Mesenchymal stem cell (in vitro differentiated cells and primary cell): ENCODE results near the gene PSMB8.

Experiments used
- DNase-seq: peaks from one replicate; pipeline ENCODE4 v3.0.0-alpha.2; 2013
- H2AFZ ChIP-seq: one replicate; pipeline ENCODE4 v1.6.1; 2013; ENCODE audit warnings: low read depth, mild to moderate bottlenecking, control low read depth, inconsistent platforms, low read length, moderate library complexity
- H2AK5ac ChIP-seq: 2 replicates; pipeline ENCODE4 v1.6.1; 2013; ENCODE audit warnings: low read length, moderate library complexity, mild to moderate bottlenecking, inconsistent platforms; ENCODE audit not compliant: severe bottlenecking
- H2BK120ac ChIP-seq: one replicate; pipeline ENCODE4 v1.6.1; 2013; ENCODE audit warnings: low read depth, mild to moderate bottlenecking, inconsistent platforms, low read length, moderate library complexity
- H2BK12ac ChIP-seq, 2 experiments: one replicate each; pipeline ENCODE4 v1.6.1; 2013; ENCODE audit warnings: inconsistent platforms in 2 of 2, low read length in 2 of 2, mild to moderate bottlenecking in 2 of 2, moderate library complexity in 2 of 2, control low read depth in 1 of 2
- H2BK15ac ChIP-seq: one replicate; pipeline ENCODE4 v1.6.1; 2013; ENCODE audit warnings: mild to moderate bottlenecking, low read depth, inconsistent platforms; ENCODE audit not compliant: poor library complexity, severe bottlenecking
- H2BK5ac ChIP-seq: 2 replicates; pipeline ENCODE4 v1.6.1; 2013; ENCODE audit warnings: low read depth, mild to moderate bottlenecking, low read length, control low read depth, inconsistent platforms; ENCODE audit not compliant: poor library complexity, severe bottlenecking
- H3K14ac ChIP-seq, 2 experiments: one replicate each; pipeline ENCODE4 v1.6.1; 2013; ENCODE audit warnings: inconsistent platforms in 2 of 2, low read length in 2 of 2, control low read depth in 1 of 2, mild to moderate bottlenecking in 1 of 2, moderate library complexity in 1 of 2
- H3K18ac ChIP-seq, 2 experiments: one replicate each; pipeline ENCODE4 v1.6.1; 2013; ENCODE audit warnings: inconsistent platforms in 2 of 2, low read length in 2 of 2, control low read depth in 1 of 2, low read depth in 1 of 2, mild to moderate bottlenecking in 1 of 2
- H3K23ac ChIP-seq, 2 experiments: one replicate each; pipeline ENCODE4 v1.6.1; 2013; ENCODE audit warnings: inconsistent platforms in 2 of 2, low read length in 2 of 2, mild to moderate bottlenecking in 2 of 2, moderate library complexity in 2 of 2, control low read depth in 1 of 2
- H3K27ac ChIP-seq: 2 replicates; pipeline ENCODE4 v1.5.1; 2013; ENCODE audit warnings: mild to moderate bottlenecking, moderate library complexity, low read length, control low read depth, inconsistent platforms; ENCODE audit not compliant: poor library complexity, severe bottlenecking
- H3K27me3 ChIP-seq, 2 experiments: 2 replicates each; pipeline versions ENCODE4 v1.6.1 to v1.7.0; 2013; ENCODE audit warnings: low read length in 2 of 2, mild to moderate bottlenecking in 2 of 2, moderate library complexity in 2 of 2, control low read depth in 1 of 2, inconsistent platforms in 1 of 2; ENCODE audit not compliant: control insufficient read depth in 1 of 2, insufficient read depth in 1 of 2
- H3K36me3 ChIP-seq, 2 experiments: 2 replicates each; pipeline versions ENCODE4 v1.6.1 to v1.7.0; 2013; ENCODE audit warnings: low read length in 2 of 2, control low read depth in 1 of 2, inconsistent platforms in 1 of 2, low read depth in 1 of 2, mild to moderate bottlenecking in 1 of 2; ENCODE audit not compliant: insufficient read depth in 2 of 2, control insufficient read depth in 1 of 2
- H3K4ac ChIP-seq, 2 experiments: one replicate each; pipeline ENCODE4 v1.6.1; 2013; ENCODE audit warnings: inconsistent platforms in 2 of 2, low read length in 2 of 2, mild to moderate bottlenecking in 2 of 2, moderate library complexity in 2 of 2, control low read depth in 1 of 2, low read depth in 1 of 2
- H3K4me1 ChIP-seq: 2 replicates; pipeline ENCODE4 v1.6.1; 2013; ENCODE audit warnings: low read depth, low read length, control low read depth; ENCODE audit not compliant: control insufficient read depth, insufficient read depth
- H3K4me2 ChIP-seq: 2 replicates; pipeline ENCODE4 v1.6.1; 2013; ENCODE audit warnings: low read length, mild to moderate bottlenecking, inconsistent platforms; ENCODE audit not compliant: poor library complexity, severe bottlenecking
- H3K4me3 ChIP-seq, 2 experiments: 2 replicates each; pipeline versions ENCODE4 v1.5.1 to v1.7.0; 2013; ENCODE audit warnings: low read length in 2 of 2, mild to moderate bottlenecking in 2 of 2, control low read depth in 1 of 2, low read depth in 1 of 2; ENCODE audit not compliant: insufficient read depth in 1 of 2
- H3K79me1 ChIP-seq: replicated peaks from 2 replicates; pipeline ENCODE4 v1.6.1; 2013; ENCODE audit warnings: mild to moderate bottlenecking, control low read depth, low read length, inconsistent platforms; ENCODE audit not compliant: poor library complexity, severe bottlenecking
- H3K9ac ChIP-seq: 2 replicates; pipeline ENCODE4 v1.7.0; 2013; ENCODE audit warnings: mild to moderate bottlenecking, low read length, moderate library complexity
- H3K9me3 ChIP-seq: 2 replicates; pipeline ENCODE4 v1.7.0; 2013; ENCODE audit warnings: mild to moderate bottlenecking, low read length; ENCODE audit not compliant: control insufficient read depth
- H4K8ac ChIP-seq: one replicate; pipeline ENCODE4 v1.6.1; 2013; ENCODE audit warnings: inconsistent platforms, mild to moderate bottlenecking, low read length, moderate library complexity
- H4K91ac ChIP-seq: one replicate; pipeline ENCODE4 v1.6.1; 2013; ENCODE audit warnings: mild to moderate bottlenecking, low read length, inconsistent platforms
- WGBS: methylation state at CpG from one replicate; pipeline ENCODE4 v1.1.7; 2013; ENCODE audit warnings: mixed read lengths; 5-methylcytosine and 5-hydroxymethylcytosine counted together

The PSMB8 gene

DNA sequence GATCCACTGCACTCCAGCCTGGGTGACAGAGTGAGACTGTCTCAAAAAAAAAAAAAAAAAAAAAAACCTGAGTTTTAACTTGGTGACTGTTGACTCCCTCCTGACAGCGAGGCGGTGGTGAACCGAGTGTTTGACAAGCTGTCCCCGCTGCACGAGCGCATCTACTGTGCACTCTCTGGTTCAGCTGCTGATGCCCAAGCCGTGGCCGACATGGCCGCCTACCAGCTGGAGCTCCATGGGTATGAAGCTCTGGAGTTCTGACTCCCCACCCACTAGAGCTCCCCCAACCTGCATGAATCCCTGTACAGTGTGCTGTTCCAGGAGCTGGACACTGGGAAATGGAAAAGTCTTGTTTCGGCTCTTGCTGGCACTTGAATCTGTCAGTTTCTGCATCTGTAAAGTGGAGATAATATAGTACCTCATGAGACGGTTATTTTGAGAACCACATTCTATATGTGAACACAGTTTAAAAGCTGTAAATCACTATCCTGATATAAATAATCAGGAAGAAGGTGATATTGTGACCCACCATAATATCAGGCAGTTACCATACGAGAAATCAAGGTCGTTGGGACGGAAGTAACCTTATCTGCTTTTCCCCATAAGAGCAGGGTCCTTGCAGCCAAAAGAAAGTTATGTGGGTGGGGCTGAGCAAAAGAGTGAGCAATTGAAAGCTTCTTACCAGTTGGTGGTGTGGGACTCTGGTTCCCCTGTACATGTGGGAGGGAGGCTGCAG, 13.5 kb upstream of the PSMB8 start:
- no peak overlapping the region for H2AK5ac ChIP-seq
- H4K91ac ChIP-seq: no peak overlapping the region
- H4K8ac ChIP-seq: no peak overlapping the region
- H3K79me1 ChIP-seq: peaks cover 11% of the 10 kb centered on the region
- H2BK5ac ChIP-seq: no peak overlapping the region
- H3K4me1 ChIP-seq: peaks cover 7% of the 10 kb centered on the region
- H2AFZ ChIP-seq: no peak overlapping the region
- WGBS: 76% methylated on average over 14 of the region's 14 CpGs
- H3K9me3 ChIP-seq: no peaks in the 10 kb centered on the region
- peaks cover 0 to 36% of the 10 kb centered on the region in 2 experiments for H3K36me3 ChIP-seq
- no peak overlapping the region for H3K4me3 ChIP-seq
- H3K14ac ChIP-seq: no peak overlapping the region
- no peak overlapping the region for H3K27ac ChIP-seq
- no peaks in the 10 kb centered on the region for H3K27me3 ChIP-seq
- H3K23ac ChIP-seq: no peak overlapping the region
- H2BK120ac ChIP-seq: no peak overlapping the region
- H3K18ac ChIP-seq: no peak overlapping the region
- no peak for DNase-seq
- H3K4ac ChIP-seq: no peak overlapping the region
- no peak overlapping the region for H3K4me2 ChIP-seq
- no peak overlapping the region for H2BK15ac ChIP-seq
- no peak overlapping the region for H3K9ac ChIP-seq
- no peak overlapping the region for H2BK12ac ChIP-seq

DNA sequence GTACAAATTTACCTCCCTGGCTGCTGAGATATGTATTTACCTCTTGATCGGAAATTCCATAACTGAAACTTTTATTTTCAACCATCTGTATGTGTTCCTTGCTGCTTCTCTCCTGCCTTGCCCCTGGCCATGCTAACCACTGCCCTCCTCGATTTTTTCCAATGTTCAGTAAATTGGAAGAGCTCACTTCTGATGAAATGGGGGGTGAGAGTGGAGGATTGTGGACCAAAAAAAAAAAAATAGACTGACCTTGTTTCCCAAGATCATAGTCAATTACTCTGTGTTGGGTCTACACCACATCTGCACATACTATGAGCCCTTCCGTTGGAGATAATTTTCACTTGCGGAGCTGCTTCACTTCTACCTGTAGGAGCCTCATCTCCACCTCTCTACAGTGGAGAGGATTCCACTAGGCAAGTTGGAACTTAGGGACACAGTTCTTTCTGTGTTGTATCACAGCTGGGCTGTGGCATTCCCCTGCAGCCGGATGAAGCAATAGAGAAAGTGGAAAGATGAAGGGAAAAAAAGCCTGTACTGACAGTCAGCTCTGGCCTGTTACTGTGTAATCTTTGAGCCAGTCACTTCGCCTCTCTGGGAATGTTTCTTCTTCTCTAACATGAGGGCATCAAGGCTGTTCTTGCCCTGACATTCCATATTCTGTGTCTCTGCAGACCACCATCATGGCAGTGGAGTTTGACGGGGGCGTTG, 11.8 kb upstream of the PSMB8 start:
- 92% methylated on average over 3 of the region's 8 CpGs for WGBS
- Histone ChIP-seq H3K14ac (no peak overlapping the region), H3K79me1 (peaks cover 21% of the 10 kb centered on the region), H2AK5ac (no peak overlapping the region), H2BK120ac (no peak overlapping the region), H4K8ac (no peak overlapping the region), H2BK15ac (no peak overlapping the region), H3K4me1 (peaks cover 12% of the 10 kb centered on the region), H3K27me3 (no peaks in the 10 kb centered on the region), H3K4me3 (no peak overlapping the region), H2BK5ac (no peak overlapping the region), H3K18ac (no peak overlapping the region), H3K4ac (no peak overlapping the region), H3K36me3 (peaks cover 5 to 50% of the 10 kb centered on the region in 2 experiments), H3K4me2 (no peak overlapping the region), H3K9ac (peak overlapping the region; percentile 90), H4K91ac (no peak overlapping the region), H3K23ac (no peak overlapping the region), H3K27ac (no peak overlapping the region), H2AFZ (no peak overlapping the region), H3K9me3 (no peaks in the 10 kb centered on the region), H2BK12ac (no peak overlapping the region)
- DNase-seq: peak; percentile 28

GRCh38 chr6:32854376-32855178, 10.7 kb upstream of the PSMB8 start:
- Histone ChIP-seq H2AFZ (peak overlapping the region; percentile 97), H2BK120ac (no peak overlapping the region), H2BK15ac (peak overlapping the region; percentile 60), H3K79me1 (peaks cover 26% of the 10 kb centered on the region), H3K9ac (peak overlapping the region; percentile 90), H3K4ac (peak overlapping the region in 1 of 2 experiments; percentile 57), H2BK5ac (no peak overlapping the region), H2BK12ac (peak overlapping the region in 1 of 2 experiments; percentile 67), H3K4me2 (peak overlapping the region; percentile 94), H3K14ac (no peak overlapping the region), H3K9me3 (no peaks in the 10 kb centered on the region), H3K27ac (no peak overlapping the region), H3K4me3 (peak overlapping the region; percentile 88), H3K27me3 (no peaks in the 10 kb centered on the region), H3K18ac (peak overlapping the region; percentile 18 to 40), H2AK5ac (no peak overlapping the region), H3K23ac (peak overlapping the region in 1 of 2 experiments; percentile 14), H4K8ac (peak overlapping the region; percentile 12), H3K36me3 (peaks cover 8 to 50% of the 10 kb centered on the region in 2 experiments), H3K4me1 (peaks cover 12% of the 10 kb centered on the region), H4K91ac (peak overlapping the region; percentile 80)
- 34% methylated on average over 23 of the region's 24 CpGs for WGBS
- peak; percentile 68 for DNase-seq
